Measurements from ENCODE around the gene PDE4B.

GRCh38 chr1:66368261-66368660 lies 575.6 kb downstream of the PDE4B start:
- TF ChIP-seq POLR2A (IDR thresholded peaks at IDR 0.05; ENCODE audit: low read depth, low read length), result no peak
- no peak for TF ChIP-seq POLR2AphosphoS5 (IDR thresholded peaks at IDR 0.05; ENCODE audit: low read depth, low read length)
